Left forelimb (tissue), 1 donor: ENCODE data around the gene SDK1.

Experiments
- DNase-seq: peaks from one replicate; pipeline ENCODE4 v3.0.0-alpha.2; 2018; ENCODE audit warnings: low spot score

SDK1 gene

DNA sequence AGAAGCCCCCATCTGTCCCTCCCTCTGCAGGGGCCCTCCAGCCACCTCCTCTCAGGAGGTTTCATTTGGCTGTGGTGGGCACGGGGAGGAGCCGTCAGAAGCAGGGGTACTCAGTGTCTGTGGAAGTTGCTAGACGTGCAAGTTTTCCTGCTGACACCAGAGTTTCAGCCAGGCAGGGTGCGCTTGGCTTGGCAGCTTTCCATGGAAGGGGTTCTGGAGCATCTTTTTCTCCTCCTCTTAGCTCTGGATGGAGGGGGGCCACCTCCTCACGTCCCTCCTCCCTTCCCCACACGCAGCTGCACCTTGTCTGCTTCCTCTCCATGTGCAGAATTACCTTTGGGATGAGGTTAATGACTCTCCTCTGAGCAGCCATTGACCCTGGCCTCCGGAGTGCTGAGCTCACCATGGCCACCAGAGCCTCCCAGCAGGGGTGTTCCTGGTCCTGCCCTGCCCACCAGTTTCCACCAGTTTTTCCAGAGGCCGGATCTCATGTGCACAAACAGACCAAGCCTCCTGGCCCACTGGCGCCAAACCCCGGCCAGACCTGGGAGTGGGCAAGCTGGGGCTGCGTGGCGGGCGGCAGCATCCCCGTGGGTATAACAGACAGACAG is 801.3 kb downstream of the SDK1 start:
- no peak for DNase-seq

DNA sequence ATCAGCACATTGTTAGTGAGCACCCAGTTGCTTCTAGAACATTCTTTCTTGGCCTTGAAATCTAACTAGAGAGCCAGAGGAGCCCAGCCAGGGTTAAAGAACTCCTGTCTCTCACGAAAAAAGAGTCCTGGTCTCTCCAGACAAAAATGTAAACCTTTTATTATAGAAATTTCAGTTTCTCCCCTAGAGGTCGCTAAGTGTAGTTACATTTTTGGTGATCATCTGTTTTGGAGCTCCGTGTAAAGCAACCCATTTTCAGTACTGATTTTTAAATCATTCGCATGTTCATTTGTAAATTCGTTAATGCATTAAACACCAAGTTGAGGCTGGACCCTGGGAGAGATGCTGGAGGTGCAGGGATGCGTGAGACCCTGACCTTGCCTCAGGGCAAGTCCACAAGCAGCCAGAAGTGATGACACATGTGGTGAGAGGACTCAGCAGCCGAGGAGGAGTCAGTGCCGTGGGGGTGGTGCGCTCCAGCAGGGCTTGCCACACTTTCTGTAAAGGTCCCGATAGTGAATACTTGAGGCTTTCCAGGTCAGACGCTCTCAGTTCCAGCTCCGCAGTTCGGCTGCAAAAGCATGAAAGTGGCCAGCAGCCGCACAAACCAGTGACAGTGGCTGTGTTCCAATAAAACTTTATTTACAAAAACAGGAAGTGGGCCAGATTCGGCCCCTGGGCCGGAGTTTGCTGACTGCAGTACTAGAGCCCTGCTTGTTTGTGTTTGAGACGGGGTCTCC is 802.5 kb downstream of the SDK1 start:
- DNase-seq, result no peak

DNA sequence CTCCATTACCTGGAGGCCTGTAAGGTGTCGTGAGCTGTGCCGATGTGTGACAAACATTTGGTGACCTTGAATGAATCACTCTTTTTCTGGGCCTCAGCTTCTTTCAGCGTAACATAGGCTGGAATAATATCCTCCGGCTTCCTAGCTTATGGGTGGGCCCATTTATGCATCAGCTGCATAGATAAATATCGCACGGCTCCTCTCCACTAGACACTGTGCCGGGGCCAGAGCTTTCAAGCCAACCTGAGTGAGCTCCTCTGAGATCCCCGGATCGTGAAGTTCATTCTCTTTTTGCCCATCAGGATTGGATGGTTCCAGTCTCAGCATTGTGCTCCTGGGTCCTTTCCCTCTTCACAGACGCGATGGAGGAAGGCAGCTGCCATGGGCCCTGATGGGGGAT is 806.8 kb downstream of the SDK1 start:
- DNase-seq, result no peak

DNA sequence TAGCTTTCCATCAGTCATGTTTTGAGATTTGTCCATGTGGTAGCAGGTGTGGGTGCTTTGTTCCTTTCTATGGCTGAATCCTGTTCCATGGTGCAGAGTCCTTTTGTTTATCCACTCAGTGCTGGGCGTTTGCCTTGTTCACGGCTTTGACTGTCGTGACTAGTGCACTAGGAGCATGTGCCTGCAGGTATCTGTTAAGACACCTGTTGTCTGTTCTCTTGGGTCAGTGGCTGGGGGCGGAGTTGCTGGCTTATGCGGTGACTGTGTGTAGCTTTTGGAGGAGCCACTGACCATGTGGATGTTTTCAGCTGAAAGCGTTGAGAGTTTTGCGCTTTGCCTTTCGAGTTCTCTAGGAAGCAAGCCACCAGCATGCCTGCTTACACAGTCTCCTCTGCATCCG is 807.9 kb downstream of the SDK1 start:
- no peak for DNase-seq

DNA sequence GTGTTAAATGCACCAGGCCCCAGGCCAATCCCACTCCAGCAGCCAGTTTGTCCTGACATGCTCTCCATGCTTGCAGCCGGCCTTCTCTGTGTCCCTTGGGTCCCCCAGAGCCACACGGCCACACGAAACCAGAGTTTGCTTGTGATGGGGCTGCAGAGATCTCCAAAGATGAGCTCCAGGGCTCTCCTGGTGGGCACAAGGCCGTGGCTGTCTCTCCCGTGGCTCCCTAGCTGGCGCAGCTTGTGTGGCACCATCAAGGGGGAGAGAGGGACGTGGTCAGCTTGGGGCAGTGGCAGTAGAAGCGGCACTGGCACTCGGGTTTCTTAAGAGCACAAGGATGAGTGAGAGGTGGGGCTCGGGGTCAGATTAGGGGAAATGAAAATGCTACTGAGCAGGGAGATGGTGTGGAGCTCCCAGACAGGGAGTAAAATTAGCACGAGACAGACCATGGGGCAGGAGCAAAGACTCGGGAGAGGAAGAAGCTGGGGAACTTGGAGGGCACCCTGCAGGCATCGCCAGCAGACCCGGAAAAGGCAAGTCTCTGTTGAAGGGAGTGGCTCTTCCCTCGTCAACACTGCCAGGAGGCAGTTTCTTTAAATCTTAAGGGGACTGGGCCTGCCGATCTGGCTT is 808.5 kb downstream of the SDK1 start:
- no peak for DNase-seq

DNA sequence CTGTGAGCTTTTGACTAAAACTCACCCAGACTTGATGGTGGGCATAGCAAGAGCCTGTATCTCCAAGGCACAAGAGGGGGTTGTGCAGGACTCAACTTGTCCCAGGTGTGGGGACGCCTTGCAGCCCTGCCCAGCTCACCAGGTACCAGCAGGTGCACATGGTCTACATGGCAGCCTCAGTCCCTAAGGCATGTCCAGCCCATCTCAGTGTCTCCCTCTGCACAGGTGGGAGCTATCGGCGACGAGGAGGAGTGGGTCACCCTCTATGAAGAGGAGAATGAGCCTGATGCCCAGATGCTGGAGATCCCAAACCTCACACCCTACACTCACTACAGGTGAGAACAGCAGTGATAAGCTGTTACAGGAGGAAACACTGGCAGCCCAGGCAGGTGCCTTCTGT is 809.4 kb downstream of the SDK1 start:
- no peak for DNase-seq

DNA sequence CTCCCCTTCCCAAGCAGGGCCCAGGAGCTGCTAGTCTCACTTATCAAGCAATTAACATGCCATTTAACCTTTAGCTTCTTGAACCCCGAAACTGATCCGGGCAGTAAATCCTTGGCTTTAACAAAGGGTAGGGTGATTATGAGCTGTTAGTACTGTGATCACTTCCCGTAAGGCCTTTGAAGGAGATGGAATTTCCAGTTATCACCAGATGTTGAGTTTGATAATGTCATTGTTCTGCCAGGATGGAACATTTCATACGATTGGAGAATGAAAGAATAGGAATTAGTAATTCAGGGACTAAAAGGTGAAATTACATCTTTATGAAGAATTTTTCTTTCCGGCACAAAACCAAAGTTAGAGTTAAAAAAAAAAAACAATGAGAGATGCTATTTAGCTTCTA is 810.1 kb downstream of the SDK1 start:
- no peak for DNase-seq

DNA sequence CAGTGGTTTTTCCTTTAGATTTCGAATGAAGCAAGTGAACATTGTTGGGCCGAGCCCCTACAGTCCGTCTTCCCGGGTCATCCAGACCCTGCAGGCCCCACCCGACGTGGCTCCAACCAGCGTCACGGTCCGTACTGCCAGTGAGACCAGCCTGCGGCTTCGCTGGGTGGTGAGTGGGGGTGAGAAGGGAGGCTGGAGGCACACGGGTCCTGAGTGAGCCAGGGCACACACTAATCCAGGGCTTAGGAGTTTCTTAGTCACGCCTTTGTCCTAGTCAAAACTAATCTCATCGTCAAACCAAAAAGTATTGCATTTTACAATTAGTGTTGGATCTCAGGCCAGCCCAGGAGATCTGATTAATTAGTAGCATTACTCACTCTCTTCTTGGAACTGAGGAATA is 812.2 kb downstream of the SDK1 start:
- DNase-seq, result no peak

DNA sequence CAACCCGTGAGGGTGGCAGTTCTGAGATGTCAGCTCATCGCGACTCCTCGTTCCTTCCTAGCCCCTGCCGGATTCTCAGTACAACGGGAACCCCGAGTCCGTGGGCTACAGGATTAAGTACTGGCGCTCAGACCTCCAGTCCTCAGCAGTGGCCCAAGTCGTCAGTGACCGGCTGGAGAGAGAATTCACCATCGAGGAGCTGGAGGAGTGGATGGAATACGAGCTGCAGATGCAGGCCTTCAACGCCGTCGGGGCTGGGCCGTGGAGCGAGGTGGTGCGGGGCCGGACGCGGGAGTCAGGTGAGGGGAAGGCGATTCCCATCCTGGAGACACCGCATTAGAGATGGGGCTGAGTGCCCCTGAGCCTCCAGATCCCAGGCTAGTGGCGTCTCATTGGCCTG is 812.9 kb downstream of the SDK1 start:
- no peak for DNase-seq

DNA sequence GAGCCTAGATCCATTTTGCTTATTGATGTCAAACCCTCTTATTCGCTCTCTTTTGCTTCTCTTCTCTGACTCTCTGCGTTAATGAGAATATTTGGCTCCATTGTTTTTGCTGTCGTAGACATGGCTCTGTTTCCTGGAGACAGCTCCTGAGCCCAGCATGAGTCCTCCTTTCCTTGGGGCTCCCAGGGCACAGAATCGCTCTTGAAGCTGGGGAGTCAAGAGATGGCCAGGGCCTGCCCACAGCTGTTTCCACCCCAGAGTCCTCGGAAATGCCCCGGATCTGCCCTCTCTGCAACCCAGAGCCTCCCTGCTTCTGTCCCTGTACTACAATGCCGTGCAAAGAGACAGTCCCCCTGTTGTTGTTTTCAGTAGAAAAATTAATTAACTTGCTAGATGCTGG is 814.4 kb downstream of the SDK1 start:
- no peak for DNase-seq

DNA sequence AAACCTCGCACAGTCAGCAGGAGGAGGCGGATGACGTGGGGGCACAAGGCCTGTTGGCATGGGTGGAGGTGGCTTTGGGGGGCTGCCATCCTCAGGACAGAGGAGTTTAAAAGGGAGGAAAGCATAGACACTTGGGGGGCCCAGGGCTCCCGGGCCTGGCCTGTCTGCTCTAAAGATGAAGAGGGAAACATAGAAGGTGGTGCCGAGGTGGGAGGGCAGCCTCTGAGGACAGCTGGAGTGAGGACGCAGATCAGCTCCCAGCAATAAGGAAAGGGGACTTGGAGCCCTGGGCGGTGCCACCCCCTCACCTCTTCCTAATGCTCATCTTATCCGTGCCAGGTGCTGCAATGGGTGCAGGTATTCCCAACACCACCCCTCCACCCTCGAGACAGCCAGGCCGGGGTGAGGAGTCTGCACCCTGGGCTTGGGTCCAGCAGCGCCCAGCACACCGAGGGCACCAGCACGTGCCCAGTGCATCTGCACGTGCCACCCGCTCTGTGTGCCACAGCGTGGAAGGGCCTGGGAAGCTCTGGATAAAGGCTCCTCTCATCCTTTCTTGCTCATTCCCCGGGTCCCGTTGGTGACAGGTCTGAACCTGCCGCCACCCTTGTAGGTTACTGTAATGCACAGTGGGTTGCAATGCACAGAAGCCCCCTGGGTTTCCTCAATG is 815.0 kb downstream of the SDK1 start:
- no peak for DNase-seq

DNA sequence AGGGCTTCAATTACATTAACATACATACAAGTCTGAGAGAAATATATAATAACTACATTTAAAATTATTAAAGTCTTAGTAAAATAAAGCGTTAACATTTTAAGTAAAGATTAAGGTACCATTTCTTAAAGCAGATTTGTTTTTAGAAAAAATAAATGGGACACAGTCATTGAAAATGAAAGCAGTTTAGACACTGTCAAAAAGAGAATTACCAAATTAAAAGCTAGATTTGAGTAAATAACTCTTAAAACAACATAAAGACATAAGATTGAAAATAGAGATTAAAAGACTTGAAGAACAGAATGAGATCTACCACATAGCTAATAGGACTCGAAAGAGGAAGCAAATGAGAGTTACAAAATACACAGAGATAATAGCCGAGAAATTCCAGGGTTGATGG is 818.8 kb downstream of the SDK1 start:
- no peak for DNase-seq

DNA sequence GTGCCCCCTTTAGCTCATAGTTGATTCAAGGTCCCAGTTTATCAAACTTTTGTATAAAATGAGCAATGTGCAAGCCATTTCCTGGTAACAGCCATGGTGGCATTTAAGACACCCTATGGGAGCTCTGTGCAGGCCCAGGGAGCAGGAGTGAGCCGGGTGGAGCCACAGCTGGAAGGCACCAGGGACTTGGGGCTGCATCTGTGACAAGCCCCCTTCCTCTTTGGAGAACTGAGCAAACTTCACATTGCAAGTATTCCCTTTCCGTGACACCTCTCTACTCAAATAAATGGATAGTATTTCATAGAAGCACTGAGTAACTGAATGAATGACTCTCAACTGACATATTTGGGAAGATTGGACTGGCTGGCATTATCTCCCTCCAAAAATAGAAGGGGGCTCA is 822.3 kb downstream of the SDK1 start:
- DNase-seq, result no peak

DNA sequence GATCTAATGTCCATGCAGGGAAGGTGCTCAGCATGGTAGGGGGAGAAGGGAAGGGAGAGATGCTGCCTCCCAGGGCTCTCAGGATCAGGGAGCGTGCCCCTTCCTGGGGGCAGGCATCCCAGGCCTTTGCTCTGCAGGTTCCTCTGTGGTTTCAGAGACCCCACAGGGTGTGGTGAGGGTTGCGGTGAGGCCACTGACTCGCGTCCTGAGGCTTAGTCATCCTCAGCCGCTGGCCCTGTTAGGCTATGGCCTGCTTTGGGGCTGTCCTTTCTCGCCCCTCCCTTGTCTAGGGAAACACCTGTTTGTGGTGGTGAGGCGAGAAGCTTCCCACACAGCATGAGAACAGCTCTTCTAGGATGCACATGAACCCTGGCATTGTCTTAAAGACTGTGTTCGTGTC is 822.8 kb downstream of the SDK1 start:
- no peak for DNase-seq

DNA sequence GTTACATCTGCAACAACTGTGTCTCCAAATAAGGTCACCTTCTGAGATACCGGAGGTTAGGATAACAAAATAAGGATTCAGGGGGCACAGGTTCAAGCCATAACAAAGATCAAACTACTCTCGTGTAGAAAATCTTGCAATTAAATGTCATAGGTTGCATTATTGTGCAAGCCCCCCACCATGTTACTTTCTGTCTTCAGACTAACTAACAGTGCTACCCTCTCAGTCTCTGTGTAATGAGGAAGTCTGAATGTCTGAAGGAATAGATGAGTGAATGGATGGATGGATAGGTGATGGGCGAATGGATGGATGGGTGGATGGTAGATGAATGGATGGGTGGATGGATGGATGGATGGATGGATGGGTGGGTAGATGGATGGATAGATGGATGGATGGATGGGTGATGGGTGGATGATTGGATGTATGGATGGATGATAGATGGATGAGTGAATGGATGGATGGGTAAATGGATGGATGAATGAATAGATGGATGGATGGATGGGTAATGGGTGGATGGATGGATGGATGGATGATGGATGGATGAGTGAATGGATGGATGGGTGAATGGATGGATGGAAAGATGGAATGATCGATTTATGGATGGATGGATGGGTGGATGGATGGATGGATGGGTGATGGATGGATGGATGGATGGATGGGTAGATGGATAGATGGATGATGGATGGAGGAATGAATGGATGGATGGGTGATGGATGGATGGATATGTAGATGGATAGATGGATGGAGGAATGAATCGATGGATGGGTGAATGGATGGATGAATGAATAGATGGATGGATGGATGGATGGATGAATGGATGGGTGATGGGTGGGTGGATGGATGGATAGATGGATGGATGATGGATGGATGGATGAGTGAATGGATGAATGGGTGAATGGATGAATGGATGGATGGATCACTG is 823.8 kb downstream of the SDK1 start:
- no peak for DNase-seq

DNA sequence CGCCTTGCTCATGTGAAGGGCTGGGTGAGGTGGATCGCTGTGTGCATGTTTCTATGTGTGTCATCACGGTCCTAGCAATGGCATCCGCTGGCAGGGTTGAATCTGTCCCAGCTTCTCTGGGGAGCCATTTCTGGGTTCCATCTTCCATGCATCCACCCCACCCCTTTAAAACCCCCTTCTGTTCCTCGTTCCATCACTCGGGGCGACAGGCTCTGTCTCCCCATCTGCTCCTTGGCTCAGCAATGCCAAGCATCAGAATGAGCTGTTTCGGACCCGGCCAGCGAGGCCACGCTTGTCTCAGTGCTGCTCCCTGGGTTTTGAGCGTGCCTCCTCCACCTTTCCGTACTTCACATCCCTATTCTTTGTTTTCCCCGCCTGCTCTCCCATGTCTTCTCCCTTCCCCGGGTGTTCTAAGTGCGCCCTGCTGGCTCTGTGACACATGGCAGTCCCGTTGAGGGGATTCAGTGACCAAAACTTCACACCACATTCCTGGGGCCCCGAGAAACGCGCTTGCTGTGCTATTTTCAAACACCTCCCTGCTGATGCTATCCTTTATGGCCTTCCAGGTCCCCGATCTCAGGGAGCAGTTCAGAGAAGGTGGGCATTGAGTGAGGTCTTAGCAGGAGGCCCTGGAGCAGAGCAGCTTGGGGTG is 827.0 kb downstream of the SDK1 start:
- DNase-seq, result no peak

DNA sequence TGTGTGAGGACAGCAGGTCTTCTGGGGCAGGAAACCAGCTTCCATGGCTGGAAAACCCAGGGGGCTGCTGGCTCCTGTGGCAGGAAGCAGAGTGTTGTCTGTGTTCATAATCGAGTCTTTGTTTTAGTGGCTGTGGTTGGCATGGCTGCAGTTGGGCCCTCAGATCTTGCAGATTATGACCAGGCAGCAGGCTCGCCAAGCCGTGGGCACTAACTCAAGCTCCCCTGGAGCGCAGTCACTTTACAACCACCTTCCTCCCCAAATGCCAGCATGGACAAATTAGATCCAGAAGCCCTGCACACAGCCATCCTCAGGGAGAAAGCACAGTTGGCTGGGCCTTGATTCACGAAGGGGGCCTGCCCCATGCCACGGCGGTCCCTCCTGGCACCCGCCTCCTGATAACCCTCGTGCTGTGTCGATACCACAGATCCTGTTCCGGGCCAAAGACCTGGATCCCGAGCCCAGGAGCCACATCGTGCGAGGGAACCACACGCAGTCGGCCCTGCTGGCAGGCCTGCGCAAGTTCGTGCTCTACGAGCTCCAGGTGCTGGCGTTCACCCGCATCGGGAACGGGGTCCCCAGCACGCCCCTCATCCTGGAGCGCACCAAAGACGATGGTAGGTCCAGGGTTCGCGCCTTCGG is 828.5 kb downstream of the SDK1 start:
- DNase-seq, result no peak

DNA sequence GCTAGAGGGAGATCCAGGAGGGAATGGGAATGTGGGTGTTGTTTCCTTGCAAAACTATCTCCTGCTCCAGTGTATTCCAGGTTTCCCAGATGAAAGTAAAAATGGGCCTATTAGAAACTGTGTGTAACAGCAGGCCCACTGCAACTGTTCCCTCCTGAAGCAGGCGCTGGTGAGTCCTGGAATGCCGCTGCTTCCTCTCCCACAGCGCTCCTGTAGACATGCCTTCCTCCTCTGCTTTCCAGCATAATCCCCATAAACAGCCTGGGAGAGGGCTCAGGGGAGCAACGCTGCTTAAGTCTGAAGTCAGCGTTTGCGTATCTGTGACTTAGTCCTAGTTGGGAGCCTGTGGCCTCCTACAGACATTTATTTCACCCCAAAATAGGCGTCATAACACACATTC is 830.0 kb downstream of the SDK1 start:
- no peak for DNase-seq

DNA sequence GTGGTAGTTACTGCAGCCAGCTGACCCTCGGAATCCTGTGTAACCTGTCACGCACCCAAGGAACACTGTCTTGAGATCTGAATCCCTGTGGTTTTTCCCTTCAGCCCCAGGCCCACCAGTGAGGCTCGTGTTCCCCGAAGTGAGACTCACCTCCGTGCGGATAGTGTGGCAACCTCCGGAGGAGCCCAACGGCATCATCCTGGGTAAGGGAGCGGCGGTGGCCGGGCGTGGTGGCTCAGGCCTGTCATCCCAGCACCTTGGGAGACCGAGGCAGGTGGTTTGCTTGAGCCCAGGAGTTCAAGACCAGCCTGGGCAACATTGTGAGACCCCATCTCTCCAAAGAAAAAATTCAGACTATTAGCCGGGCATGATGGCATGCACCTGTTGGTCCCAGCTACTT is 831.2 kb downstream of the SDK1 start:
- no peak for DNase-seq

DNA sequence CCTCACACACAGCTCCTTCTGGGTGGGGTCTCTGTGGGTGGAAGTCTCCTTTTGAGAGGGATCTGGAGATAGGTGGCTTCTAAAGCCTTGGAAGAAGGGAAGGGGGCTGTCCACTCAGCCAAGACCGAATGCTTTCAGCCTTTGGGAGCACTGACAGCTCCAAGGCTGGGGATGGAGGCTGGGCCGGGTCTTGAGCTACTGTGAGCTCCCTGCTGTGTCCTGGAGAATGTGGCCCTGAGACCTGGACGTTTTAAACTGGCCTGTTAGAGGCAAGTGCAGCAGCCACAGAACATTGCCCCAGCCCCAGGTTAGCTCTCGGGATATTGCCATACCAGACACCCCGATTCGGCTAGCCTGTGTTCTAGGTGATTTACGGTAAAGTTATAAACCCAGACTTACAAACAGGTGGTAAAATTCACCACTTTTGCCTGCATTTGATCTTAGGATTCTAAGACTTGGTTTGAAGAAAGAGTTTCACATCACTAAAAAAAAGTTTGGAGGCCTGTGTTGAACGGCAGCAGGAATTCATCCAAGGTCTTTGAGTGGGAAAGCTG is 832.5 kb downstream of the SDK1 start:
- no peak for DNase-seq

DNA sequence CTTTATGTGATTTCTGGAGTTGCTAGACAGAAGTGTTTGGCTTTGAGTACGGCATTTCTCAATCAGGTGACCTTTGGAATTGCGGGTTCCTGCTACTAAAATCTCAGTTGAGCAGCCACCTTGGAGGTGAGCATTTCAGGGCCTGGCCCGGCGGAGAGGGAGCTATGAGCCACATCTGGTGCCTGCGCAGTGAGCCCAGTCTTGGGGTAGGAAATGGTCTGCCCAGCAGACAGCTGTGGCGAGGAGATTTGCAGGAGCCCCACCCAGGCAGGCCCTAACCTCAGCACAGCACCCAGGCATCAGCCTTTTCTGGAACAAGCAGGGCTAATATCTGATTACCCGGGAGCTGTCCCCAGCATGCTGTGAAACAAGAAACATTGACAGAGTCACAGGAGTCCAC is 833.2 kb downstream of the SDK1 start:
- no peak for DNase-seq
